ENCODE results near the gene EXO5.
"Not testable (repeated sequence)": the region's sequence is repeated elsewhere in the genome, so short reads cannot be mapped to it uniquely, and the experiment has no call there.

Gene EXO5

GRCh38 chr1:40478276-40478675 lies 30.3 kb upstream of the EXO5 start:
- Histone ChIP-seq H3F3A (ENCODE audit: control insufficient read depth, insufficient read depth) (no peaks in the 10 kb centered on the region; the same call in 1 of the 2 replicates), H3K4me2 (ENCODE audit: low read length) (peak overlapping the region; percentile 80), H3K27ac (ENCODE audit: low read depth, low read length) (no peak overlapping the region), H3K4me3 (ENCODE audit: low read length) (peak overlapping the region; percentile 76), H3K36me3 (ENCODE audit: control insufficient read depth, low read length) (peaks cover 33% of the 10 kb centered on the region), H3K27me3 (ENCODE audit: control insufficient read depth, low read length) (no peaks in the 10 kb centered on the region), H4K20me1 (ENCODE audit: control insufficient read depth, insufficient read depth, low read depth, low read length) (no peaks in the 10 kb centered on the region), H3K79me2 (ENCODE audit: control insufficient read depth, low read length) (peaks cover 9% of the 10 kb centered on the region), H3K4me1 (ENCODE audit: control insufficient read depth, low read length) (peaks cover 27% of the 10 kb centered on the region), H3K9me3 (ENCODE audit: control insufficient read depth, insufficient read depth, low read length) (peaks cover 16% of the 10 kb centered on the region), H3K9me2 (replicated peaks; ENCODE audit: control insufficient read depth, low read length) (no peaks in the 10 kb centered on the region)
- TF ChIP-seq CTCF (IDR thresholded peaks at IDR 0.05; ENCODE audit: low read depth, low read length, poor library complexity, severe bottlenecking) (no peak), EZH2phosphoT487 (IDR thresholded peaks at IDR 0.05; ENCODE audit: borderline replicate concordance, low read length) (no peak)

- no peak for TF ChIP-seq CTCF (IDR thresholded peaks at IDR 0.05; ENCODE audit: low read depth, low read length, poor library complexity, severe bottlenecking)
- TF ChIP-seq EZH2phosphoT487 (IDR thresholded peaks at IDR 0.05; ENCODE audit: borderline replicate concordance, low read length): no peak
- Histone ChIP-seq H3K36me3 (ENCODE audit: control insufficient read depth, low read length) (peaks cover 37% of the 10 kb centered on the region), H3K27me3 (ENCODE audit: control insufficient read depth, low read length) (no peaks in the 10 kb centered on the region), H3F3A (ENCODE audit: control insufficient read depth, insufficient read depth) (no peaks in the 10 kb centered on the region; the same call in 1 of the 2 replicates), H3K27ac (ENCODE audit: low read depth, low read length) (no peak overlapping the region), H3K4me1 (ENCODE audit: control insufficient read depth, low read length) (peaks cover 27% of the 10 kb centered on the region), H3K9me2 (replicated peaks; ENCODE audit: control insufficient read depth, low read length) (no peaks in the 10 kb centered on the region), H3K4me2 (ENCODE audit: low read length) (peak overlapping the region; percentile 80), H3K79me2 (ENCODE audit: control insufficient read depth, low read length) (peaks cover 9% of the 10 kb centered on the region), H3K4me3 (ENCODE audit: low read length) (peak overlapping the region; percentile 76; the same call in 1 of the 2 replicates), H4K20me1 (ENCODE audit: control insufficient read depth, insufficient read depth, low read depth, low read length) (no peaks in the 10 kb centered on the region), H3K9me3 (ENCODE audit: control insufficient read depth, insufficient read depth, low read length) (peaks cover 16% of the 10 kb centered on the region)
Measured at GRCh38 chr1:40479156-40479555, 29.4 kb upstream of the EXO5 start.

GRCh38 chr1:40495315-40495903 lies 13.2 kb upstream of the EXO5 start:
- TF ChIP-seq EZH2phosphoT487 (IDR thresholded peaks at IDR 0.05; ENCODE audit: borderline replicate concordance, low read length): no peak
- TF ChIP-seq CTCF (IDR thresholded peaks at IDR 0.05; ENCODE audit: low read depth, low read length, poor library complexity, severe bottlenecking): no peak
- Histone ChIP-seq H3K4me2 (ENCODE audit: low read length) (no peak overlapping the region), H3K36me3 (ENCODE audit: control insufficient read depth, low read length) (peaks cover 61% of the 10 kb centered on the region), H3K9me2 (replicated peaks; ENCODE audit: control insufficient read depth, low read length) (no peaks in the 10 kb centered on the region), H3K27ac (ENCODE audit: low read depth, low read length) (no peak overlapping the region), H3K79me2 (ENCODE audit: control insufficient read depth, low read length) (peaks cover 3% of the 10 kb centered on the region; the same call in 1 of the 2 replicates), H3K4me3 (ENCODE audit: low read length) (no peak overlapping the region), H4K20me1 (ENCODE audit: control insufficient read depth, insufficient read depth, low read depth, low read length) (no peaks in the 10 kb centered on the region), H3F3A (ENCODE audit: control insufficient read depth, insufficient read depth) (no peaks in the 10 kb centered on the region), H3K27me3 (ENCODE audit: control insufficient read depth, low read length) (no peaks in the 10 kb centered on the region), H3K4me1 (ENCODE audit: control insufficient read depth, low read length) (no peaks in the 10 kb centered on the region), H3K9me3 (ENCODE audit: control insufficient read depth, insufficient read depth, low read length) (peaks cover 27% of the 10 kb centered on the region)

- not testable (repeated sequence) for H3F3A ChIP-seq (ENCODE audit: control insufficient read depth, insufficient read depth); H3K4me2 ChIP-seq (ENCODE audit: low read length); H3K9me2 ChIP-seq (replicated peaks; ENCODE audit: control insufficient read depth, low read length); H3K4me3 ChIP-seq (ENCODE audit: low read length); H3K79me2 ChIP-seq (ENCODE audit: control insufficient read depth, low read length); H4K20me1 ChIP-seq (ENCODE audit: control insufficient read depth, insufficient read depth, low read depth, low read length); H3K27ac ChIP-seq (ENCODE audit: low read depth, low read length); H3K4me1 ChIP-seq (ENCODE audit: control insufficient read depth, low read length); H3K27me3 ChIP-seq (ENCODE audit: control insufficient read depth, low read length)
- Histone ChIP-seq H3K36me3 (ENCODE audit: control insufficient read depth, low read length) (peaks cover 15% of the 10 kb centered on the region), H3K9me3 (ENCODE audit: control insufficient read depth, insufficient read depth, low read length) (peaks cover 16% of the 10 kb centered on the region; the same call in 1 of the 2 replicates)
Measured at GRCh38 chr1:40502651-40503050, 5.9 kb upstream of the EXO5 start.
